NB4 (cell line): ENCODE data around the gene CCDC158.

Experiments used
- MAX ChIP-seq: IDR thresholded peaks from 2 replicates; pipeline ENCODE4 v1.6.1; 2011; ENCODE audit warnings: low read depth, low read length
- MYC ChIP-seq: IDR thresholded peaks from 2 replicates; pipeline ENCODE4 v1.6.1; 2011; ENCODE audit warnings: low read depth, low read length
- POLR2A ChIP-seq: IDR thresholded peaks from 2 replicates; pipeline ENCODE4 v1.6.1; 2011; ENCODE audit warnings: mild to moderate bottlenecking; ENCODE audit not compliant: insufficient read length; ENCODE audit errors: extremely low read depth
- TF ChIP-seq, protein P1 (sequence below): IDR thresholded peaks from one replicate; pipeline ENCODE4 v1.5.1; 2012; ENCODE audit warnings: low read depth, low read length

- TF ChIP-seq, protein P1, sequence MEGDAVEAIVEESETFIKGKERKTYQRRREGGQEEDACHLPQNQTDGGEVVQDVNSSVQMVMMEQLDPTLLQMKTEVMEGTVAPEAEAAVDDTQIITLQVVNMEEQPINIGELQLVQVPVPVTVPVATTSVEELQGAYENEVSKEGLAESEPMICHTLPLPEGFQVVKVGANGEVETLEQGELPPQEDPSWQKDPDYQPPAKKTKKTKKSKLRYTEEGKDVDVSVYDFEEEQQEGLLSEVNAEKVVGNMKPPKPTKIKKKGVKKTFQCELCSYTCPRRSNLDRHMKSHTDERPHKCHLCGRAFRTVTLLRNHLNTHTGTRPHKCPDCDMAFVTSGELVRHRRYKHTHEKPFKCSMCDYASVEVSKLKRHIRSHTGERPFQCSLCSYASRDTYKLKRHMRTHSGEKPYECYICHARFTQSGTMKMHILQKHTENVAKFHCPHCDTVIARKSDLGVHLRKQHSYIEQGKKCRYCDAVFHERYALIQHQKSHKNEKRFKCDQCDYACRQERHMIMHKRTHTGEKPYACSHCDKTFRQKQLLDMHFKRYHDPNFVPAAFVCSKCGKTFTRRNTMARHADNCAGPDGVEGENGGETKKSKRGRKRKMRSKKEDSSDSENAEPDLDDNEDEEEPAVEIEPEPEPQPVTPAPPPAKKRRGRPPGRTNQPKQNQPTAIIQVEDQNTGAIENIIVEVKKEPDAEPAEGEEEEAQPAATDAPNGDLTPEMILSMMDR, result no peak
- no peak for TF ChIP-seq MYC
- TF ChIP-seq POLR2A, result no peak
- TF ChIP-seq MAX, result no peak
Observed at GRCh38 chr4:76375703-76376102, 45.2 kb downstream of the CCDC158 start.
